GM20431 (cell line): ENCODE data around the gene TAF1D.
"Not testable (repeated sequence)": the region's sequence is repeated elsewhere in the genome, so short reads cannot be mapped to it uniquely, and the experiment has no call there.

ENCODE experiments used
- in situ Hi-C: fragments of 300-500 bp; cut with MseI, MboI; formaldehyde crosslinking; loops from one replicate; pipeline ENCODE4 v1.15.0; 2020; ENCODE audit warnings: low sequenced_read_pairs; ENCODE audit not compliant: unreplicated experiment

Gene TAF1D

GRCh38 chr11:93753241-93753640, 11.9 kb upstream of the TAF1D start:
- in situ Hi-C loops = no loop called here

- in situ Hi-C loops = no loop called here
Observed at GRCh38 chr11:93751001-93751400, 9.7 kb upstream of the TAF1D start.

GRCh38 chr11:93747122-93747521, 5.8 kb upstream of the TAF1D start:
- in situ Hi-C loops = no loop called here

GRCh38 chr11:93746101-93746500, 4.8 kb upstream of the TAF1D start:
- in situ Hi-C loops = no loop called here

- in situ Hi-C loops = not testable (repeated sequence)
Observed at GRCh38 chr11:93745005-93745755, 3.9 kb upstream of the TAF1D start.

- in situ Hi-C loops = no loop called here
Observed at GRCh38 chr11:93744669-93745004, 3.3 kb upstream of the TAF1D start.

GRCh38 chr11:93743291-93743690, 2.0 kb upstream of the TAF1D start:
- in situ Hi-C loops = no loop called here

GRCh38 chr11:93741882-93742226, 559 bp upstream of the TAF1D start:
- in situ Hi-C loops = no loop called here

- in situ Hi-C loops = no loop called here
Observed at GRCh38 chr11:93740730-93741093, 583 bp downstream of the TAF1D start.

GRCh38 chr11:93740031-93740729, 1.1 kb downstream of the TAF1D start:
- in situ Hi-C loops = no loop called here

- in situ Hi-C loops = no loop called here
Observed at GRCh38 chr11:93738647-93739081, 2.6 kb downstream of the TAF1D start.

GRCh38 chr11:93737904-93738612, 3.2 kb downstream of the TAF1D start:
- in situ Hi-C loops = no loop called here

GRCh38 chr11:93736129-93736528, 5.2 kb downstream of the TAF1D start:
- in situ Hi-C loops = no loop called here

- in situ Hi-C loops = no loop called here
Observed at GRCh38 chr11:93735627-93736026, 5.7 kb downstream of the TAF1D start.

GRCh38 chr11:93734427-93735222, 6.7 kb downstream of the TAF1D start:
- in situ Hi-C loops = no loop called here

- in situ Hi-C loops = no loop called here
Observed at GRCh38 chr11:93733474-93733873, 7.8 kb downstream of the TAF1D start.

- in situ Hi-C loops = no loop called here
Observed at GRCh38 chr11:93732237-93732892, 8.9 kb downstream of the TAF1D start.

GRCh38 chr11:93730108-93731107, 10.9 kb downstream of the TAF1D start:
- in situ Hi-C loops = no loop called here

- in situ Hi-C loops = no loop called here
Observed at GRCh38 chr11:93729129-93729616, 12.1 kb downstream of the TAF1D start.
